ENCODE results near the gene NRDE2.

NRDE2 gene

GRCh38 chr14:90228478-90228877 lies 103.3 kb downstream of the NRDE2 start:
- TF ChIP-seq CTCF (IDR thresholded peaks at IDR 0.05; ENCODE audit: low read depth, low read length) = no peak
- DNase-seq (ENCODE audit: extremely low read depth, low read depth) = no peak
